ENCODE data around the gene STARD10.

DNA sequence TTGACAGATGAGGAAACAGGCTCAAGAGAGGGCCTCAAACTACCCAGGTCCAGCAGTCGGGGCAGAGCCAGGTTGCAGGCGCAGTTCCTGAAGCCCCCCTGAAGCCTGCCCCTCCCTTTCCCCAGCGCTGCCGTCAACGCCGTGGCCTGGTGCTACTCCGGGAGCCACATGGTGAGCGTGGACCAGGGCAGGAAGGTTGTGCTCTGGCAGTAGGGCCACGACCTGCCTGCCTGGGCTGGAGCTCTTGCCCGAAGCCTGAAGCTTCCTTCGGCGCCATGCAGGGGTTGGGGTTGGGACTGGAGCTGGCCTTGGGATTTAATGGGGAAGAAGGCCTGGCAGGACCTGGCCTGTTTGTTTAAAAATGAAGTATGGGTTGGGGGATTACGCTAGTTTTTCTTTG, 35.3 kb upstream of the STARD10 start:
- TF ChIP-seq POLR2AphosphoS5 (IDR thresholded peaks at IDR 0.05) = peak; percentile 7 to 81 (median 27)
- TF ChIP-seq, protein P1, sequence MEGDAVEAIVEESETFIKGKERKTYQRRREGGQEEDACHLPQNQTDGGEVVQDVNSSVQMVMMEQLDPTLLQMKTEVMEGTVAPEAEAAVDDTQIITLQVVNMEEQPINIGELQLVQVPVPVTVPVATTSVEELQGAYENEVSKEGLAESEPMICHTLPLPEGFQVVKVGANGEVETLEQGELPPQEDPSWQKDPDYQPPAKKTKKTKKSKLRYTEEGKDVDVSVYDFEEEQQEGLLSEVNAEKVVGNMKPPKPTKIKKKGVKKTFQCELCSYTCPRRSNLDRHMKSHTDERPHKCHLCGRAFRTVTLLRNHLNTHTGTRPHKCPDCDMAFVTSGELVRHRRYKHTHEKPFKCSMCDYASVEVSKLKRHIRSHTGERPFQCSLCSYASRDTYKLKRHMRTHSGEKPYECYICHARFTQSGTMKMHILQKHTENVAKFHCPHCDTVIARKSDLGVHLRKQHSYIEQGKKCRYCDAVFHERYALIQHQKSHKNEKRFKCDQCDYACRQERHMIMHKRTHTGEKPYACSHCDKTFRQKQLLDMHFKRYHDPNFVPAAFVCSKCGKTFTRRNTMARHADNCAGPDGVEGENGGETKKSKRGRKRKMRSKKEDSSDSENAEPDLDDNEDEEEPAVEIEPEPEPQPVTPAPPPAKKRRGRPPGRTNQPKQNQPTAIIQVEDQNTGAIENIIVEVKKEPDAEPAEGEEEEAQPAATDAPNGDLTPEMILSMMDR (IDR thresholded peaks at IDR 0.05 in 8 of 11, conservative IDR thresholded peaks at IDR 0.05 in 3 of 11) = no peak

All from spleen (tissue), 7 donors.